Activated CD8-positive, alpha-beta memory T cell treated with anti-CD3 and anti-CD28 coated beads for 24 hours (primary cell): ENCODE measurements around the gene BHLHE41.
A peak's percentile ranks its signal among the peaks of the same experiment; 100 is the strongest.

Experiments
- DNase-seq: peaks from one replicate; pipeline ENCODE4 v3.0.0-alpha.2; 2020

The BHLHE41 gene

GRCh38 chr12:26133521-26133920 lies 8.7 kb upstream of the BHLHE41 start:
- DNase-seq = no peak

GRCh38 chr12:26132866-26133265 lies 8.0 kb upstream of the BHLHE41 start:
- DNase-seq = no peak

GRCh38 chr12:26131936-26132335 lies 7.1 kb upstream of the BHLHE41 start:
- no peak for DNase-seq

GRCh38 chr12:26130728-26131127 lies 5.9 kb upstream of the BHLHE41 start:
- DNase-seq = no peak

GRCh38 chr12:26128168-26128567 lies 3.3 kb upstream of the BHLHE41 start:
- DNase-seq = no peak

- DNase-seq = no peak
Observed at GRCh38 chr12:26127404-26127803, 2.6 kb upstream of the BHLHE41 start.

- peak; percentile 70 for DNase-seq
Observed at GRCh38 chr12:26126340-26127284, 1.8 kb upstream of the BHLHE41 start.

GRCh38 chr12:26125400-26126339 lies 833 bp upstream of the BHLHE41 start:
- peak; percentile 72 for DNase-seq

GRCh38 chr12:26123482-26123980 lies 1.3 kb downstream of the BHLHE41 start:
- no peak for DNase-seq

GRCh38 chr12:26122681-26123481 lies 2.0 kb downstream of the BHLHE41 start:
- DNase-seq = peak; percentile 71

GRCh38 chr12:26122061-26122680 lies 2.7 kb downstream of the BHLHE41 start:
- peak; percentile 68 for DNase-seq

GRCh38 chr12:26121323-26122060 lies 3.3 kb downstream of the BHLHE41 start:
- DNase-seq = no peak

- DNase-seq = no peak
Observed at GRCh38 chr12:26120561-26121274, 4.1 kb downstream of the BHLHE41 start.

GRCh38 chr12:26119391-26119989 lies 5.3 kb downstream of the BHLHE41 start:
- DNase-seq = no peak

GRCh38 chr12:26118308-26118707 lies 6.5 kb downstream of the BHLHE41 start:
- no peak for DNase-seq

- no peak for DNase-seq
Observed at GRCh38 chr12:26116829-26117715, 7.8 kb downstream of the BHLHE41 start.

- DNase-seq = peak; percentile 58
Observed at GRCh38 chr12:26114720-26115401, 10.0 kb downstream of the BHLHE41 start.
